GM12891 (cell line): ENCODE data around the gene TCP11.

Experiments used
- POLR2A ChIP-seq: IDR thresholded peaks from 2 replicates; pipeline ENCODE4 v1.6.1; 2011; ENCODE audit warnings: low read depth, low read length, control low read depth
- POLR2AphosphoS5 ChIP-seq: IDR thresholded peaks from 2 replicates; pipeline ENCODE4 v1.6.1; 2011; ENCODE audit warnings: low read depth, low read length, control low read depth
- SPI1 ChIP-seq: IDR thresholded peaks from 2 replicates; pipeline ENCODE4 v1.6.1; 2011; ENCODE audit warnings: low read depth, low read length, control low read depth
- TAF1 ChIP-seq: IDR thresholded peaks from 2 replicates; pipeline ENCODE4 v1.6.1; 2011; ENCODE audit warnings: low read depth, low read length, control low read depth

DNA sequence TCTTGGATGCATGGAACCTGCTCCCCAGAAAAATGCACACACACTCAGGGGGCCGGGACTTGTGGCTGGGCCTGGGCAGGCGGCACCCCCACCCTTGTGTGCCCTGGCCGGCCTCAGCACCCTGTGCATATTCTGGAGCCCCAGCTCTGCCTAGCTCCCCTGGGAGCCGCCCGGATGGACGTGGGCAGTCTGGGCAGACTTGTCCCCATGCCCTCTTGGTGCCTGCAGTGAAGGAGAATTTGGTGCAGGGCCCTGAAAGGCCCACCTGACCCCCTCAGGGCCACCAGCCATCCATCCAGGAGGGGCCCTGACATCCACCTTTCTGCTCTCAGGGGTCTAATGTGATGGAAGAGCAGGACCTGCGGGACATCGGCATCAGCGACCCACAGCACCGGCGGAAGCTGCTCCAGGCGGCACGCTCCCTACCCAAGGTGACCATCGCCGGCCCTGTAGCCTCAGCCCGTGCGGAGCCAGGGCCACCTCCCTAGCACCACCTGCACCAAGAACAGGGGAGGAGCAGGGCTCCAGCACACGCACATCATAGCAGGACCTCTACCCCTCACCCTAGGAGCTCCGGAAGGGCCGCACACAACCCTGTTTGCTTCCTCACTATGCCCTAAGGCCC, 62.8 kb downstream of the TCP11 start:
- TF ChIP-seq POLR2A: no peak
- no peak for TF ChIP-seq POLR2AphosphoS5
- TF ChIP-seq TAF1: no peak
- TF ChIP-seq SPI1: no peak
